ENCODE measurements around the gene MRPL33. TPM values are rescaled to one million over a fixed set of nuclear protein-coding genes. Genes with fewer than 3 reads are reported as not detected.

MRPL33 gene
- total and polyA plus RNA-seq, 4 donors = 59.9 to 174 (median 123) TPM

- no peaks in the 10 kb centered on the region for H3K36me3 ChIP-seq (ENCODE audit: control insufficient read depth in 4 of 4, insufficient read depth in 4 of 4, low read length in 4 of 4)
- no peak overlapping the region for H3K27ac ChIP-seq (ENCODE audit: low read depth in 1 of 2, low read length in 1 of 2)
- H3K4me1 ChIP-seq (ENCODE audit: control insufficient read depth in 5 of 5, insufficient read depth in 5 of 5, low read length in 5 of 5) = peaks cover 0 to 3% (median 0%) of the 10 kb centered on the region in 5 donors
- no peak overlapping the region for H3K9ac ChIP-seq (ENCODE audit: insufficient read depth in 1 of 2, low read length in 2 of 2)
- no peak overlapping the region for H3K4me3 ChIP-seq
- peaks cover 0 to 2% (median 0%) of the 10 kb centered on the region in 4 donors for H3K9me3 ChIP-seq (ENCODE audit: control insufficient read depth in 4 of 4, insufficient read depth in 3 of 4, low read length in 3 of 4)
- ATAC-seq (ENCODE audit: insufficient read depth, low FRiP score) (peak; percentile 74), DNase-seq (peak; percentile 60 to 73 (median 61))
- TF ChIP-seq CTCF (IDR thresholded peaks at IDR 0.05; ENCODE audit: control extremely low read depth, extremely low read depth) = peak; percentile 73
- 28 to 31% methylated on average over 4 of the region's 4 CpGs for WGBS, 2 donors
- H3K27me3 ChIP-seq (ENCODE audit: control insufficient read depth in 3 of 3, insufficient read depth in 3 of 3, low read length in 2 of 3) = no peaks in the 10 kb centered on the region
Observed at GRCh38 chr2:27754138-27754588, 17.4 kb upstream of the MRPL33 start.

- no peak overlapping the region for H3K27ac ChIP-seq (ENCODE audit: low read depth in 1 of 2, low read length in 1 of 2)
- 84 to 88% methylated on average over 5 of the region's 5 CpGs for WGBS, 2 donors
- no peak overlapping the region for H3K4me3 ChIP-seq
- no peak overlapping the region for H3K9ac ChIP-seq (ENCODE audit: insufficient read depth in 1 of 2, low read length in 2 of 2)
- no peak for TF ChIP-seq CTCF (IDR thresholded peaks at IDR 0.05; ENCODE audit: control extremely low read depth, extremely low read depth)
- peaks cover 0 to 3% (median 0%) of the 10 kb centered on the region in 5 donors for H3K4me1 ChIP-seq (ENCODE audit: control insufficient read depth in 5 of 5, insufficient read depth in 5 of 5, low read length in 5 of 5)
- no peak for ATAC-seq (ENCODE audit: insufficient read depth, low FRiP score)
- no peaks in the 10 kb centered on the region for H3K27me3 ChIP-seq (ENCODE audit: control insufficient read depth in 3 of 3, insufficient read depth in 3 of 3, low read length in 2 of 3)
- H3K36me3 ChIP-seq (ENCODE audit: control insufficient read depth in 4 of 4, insufficient read depth in 4 of 4, low read length in 4 of 4) = no peaks in the 10 kb centered on the region
- H3K9me3 ChIP-seq (ENCODE audit: control insufficient read depth in 4 of 4, insufficient read depth in 3 of 4, low read length in 3 of 4) = no peaks in the 10 kb centered on the region
- DNase-seq = no peak
Observed at GRCh38 chr2:27754831-27755230, 16.7 kb upstream of the MRPL33 start.

- WGBS, 2 donors = 93 to 95% methylated on average over 3 of the region's 3 CpGs
- Histone ChIP-seq H3K36me3 (ENCODE audit: control insufficient read depth in 4 of 4, insufficient read depth in 4 of 4, low read length in 4 of 4) (no peaks in the 10 kb centered on the region), H3K27ac (ENCODE audit: low read depth in 1 of 2, low read length in 1 of 2) (no peak overlapping the region), H3K27me3 (ENCODE audit: control insufficient read depth in 3 of 3, insufficient read depth in 3 of 3, low read length in 2 of 3) (no peaks in the 10 kb centered on the region), H3K9ac (ENCODE audit: insufficient read depth in 1 of 2, low read length in 2 of 2) (no peak overlapping the region), H3K4me3 (no peak overlapping the region), H3K4me1 (ENCODE audit: control insufficient read depth in 5 of 5, insufficient read depth in 5 of 5, low read length in 5 of 5) (peaks cover 0 to 3% (median 0%) of the 10 kb centered on the region in 5 donors), H3K9me3 (ENCODE audit: control insufficient read depth in 4 of 4, insufficient read depth in 3 of 4, low read length in 3 of 4) (no peaks in the 10 kb centered on the region)
- no peak for DNase-seq
- ATAC-seq (ENCODE audit: insufficient read depth, low FRiP score) = no peak
- no peak for TF ChIP-seq CTCF (IDR thresholded peaks at IDR 0.05; ENCODE audit: control extremely low read depth, extremely low read depth)
Observed at GRCh38 chr2:27756091-27756490, 15.4 kb upstream of the MRPL33 start.
